ENCODE data around the gene COL4A2. TPM values are rescaled to one million over a fixed set of nuclear protein-coding genes. Genes with fewer than 3 reads are reported as not detected.

The COL4A2 gene
- polyA plus RNA-seq, 1 donor (not counting 4 experiments of a cell fraction or from before 2014, with no cell fraction given), result 30.7 TPM

GRCh38 chr13:110557610-110558305, 250.7 kb downstream of the COL4A2 start:
- Histone ChIP-seq H3K4me1 (ENCODE audit: control insufficient read depth, extremely low read depth, insufficient read depth, low read length) (peaks cover 23% of the 10 kb centered on the region), H3K36me3 (ENCODE audit: control insufficient read depth in 2 of 2, extremely low read depth in 1 of 2, insufficient read depth in 2 of 2, low read length in 2 of 2) (no peaks in the 10 kb centered on the region), H3K4me3 (ENCODE audit: control insufficient read depth in 2 of 3, extremely low read depth in 1 of 3, insufficient read depth in 2 of 3, low read depth in 1 of 3, low read length in 3 of 3) (no peak overlapping the region), H4K20me1 (ENCODE audit: control insufficient read depth, extremely low read depth, insufficient read depth, low read length) (no peaks in the 10 kb centered on the region), H3K9me3 (ENCODE audit: control insufficient read depth, low read depth, low read length) (no peaks in the 10 kb centered on the region), H3K9me1 (ENCODE audit: control insufficient read depth, extremely low read depth, insufficient read depth, low read length) (no peaks in the 10 kb centered on the region), H3K27me3 (ENCODE audit: control insufficient read depth, extremely low read depth, insufficient read depth, low read length) (no peaks in the 10 kb centered on the region), H3K9ac (ENCODE audit: control insufficient read depth, extremely low read depth, insufficient read depth, low read length) (no peak overlapping the region), H2AFZ (ENCODE audit: control insufficient read depth, low read length) (no peak overlapping the region), H3K4me2 (ENCODE audit: control insufficient read depth, extremely low read depth, insufficient read depth, low read depth, low read length) (no peak overlapping the region), H3K79me2 (ENCODE audit: control insufficient read depth, insufficient read depth, low read length) (no peaks in the 10 kb centered on the region), H3K27ac (ENCODE audit: control insufficient read depth, insufficient read depth, low read length) (no peak overlapping the region)
- dilution Hi-C loops (cut with MboI; ENCODE audit: extremely low pct_ligation_motif_present, low sequenced_read_pairs), result no loop called here
- DNase-seq (ENCODE audit: low read depth, low spot score) (no peak), FAIRE-seq (no peak)
- TF ChIP-seq EZH2 (IDR thresholded peaks at IDR 0.05; ENCODE audit: low read length) (no peak), CTCF (optimal IDR thresholded peaks at IDR 0.05 in 1 of 3, IDR thresholded peaks at IDR 0.05 in 1 of 3, conservative IDR thresholded peaks at IDR 0.05 in 1 of 3; ENCODE audit: extremely low read depth in 1 of 3, insufficient read depth in 2 of 3, low read length in 3 of 3) (no peak)

GRCh38 chr13:110559429-110559943, 252.4 kb downstream of the COL4A2 start:
- FAIRE-seq, result no peak
- Histone ChIP-seq H3K4me3 (ENCODE audit: control insufficient read depth in 2 of 3, extremely low read depth in 1 of 3, insufficient read depth in 2 of 3, low read depth in 1 of 3, low read length in 3 of 3) (no peak overlapping the region), H3K4me2 (ENCODE audit: control insufficient read depth, extremely low read depth, insufficient read depth, low read depth, low read length) (peak overlapping the region; percentile 96), H2AFZ (ENCODE audit: control insufficient read depth, low read length) (no peak overlapping the region), H3K27me3 (ENCODE audit: control insufficient read depth, extremely low read depth, insufficient read depth, low read length) (no peaks in the 10 kb centered on the region), H3K27ac (ENCODE audit: control insufficient read depth, insufficient read depth, low read length) (no peak overlapping the region), H3K36me3 (ENCODE audit: control insufficient read depth in 2 of 2, extremely low read depth in 1 of 2, insufficient read depth in 2 of 2, low read length in 2 of 2) (no peaks in the 10 kb centered on the region), H3K9me1 (ENCODE audit: control insufficient read depth, extremely low read depth, insufficient read depth, low read length) (no peaks in the 10 kb centered on the region), H3K79me2 (ENCODE audit: control insufficient read depth, insufficient read depth, low read length) (no peaks in the 10 kb centered on the region), H3K9me3 (ENCODE audit: control insufficient read depth, low read depth, low read length) (no peaks in the 10 kb centered on the region), H3K9ac (ENCODE audit: control insufficient read depth, extremely low read depth, insufficient read depth, low read length) (no peak overlapping the region), H4K20me1 (ENCODE audit: control insufficient read depth, extremely low read depth, insufficient read depth, low read length) (no peaks in the 10 kb centered on the region), H3K4me1 (ENCODE audit: control insufficient read depth, extremely low read depth, insufficient read depth, low read length) (peaks cover 24% of the 10 kb centered on the region)
- no peak for TF ChIP-seq EZH2 (IDR thresholded peaks at IDR 0.05; ENCODE audit: low read length)
- no peak for TF ChIP-seq CTCF (optimal IDR thresholded peaks at IDR 0.05 in 1 of 3, IDR thresholded peaks at IDR 0.05 in 1 of 3, conservative IDR thresholded peaks at IDR 0.05 in 1 of 3; ENCODE audit: extremely low read depth in 1 of 3, insufficient read depth in 2 of 3, low read length in 3 of 3)
- dilution Hi-C loops (cut with MboI; ENCODE audit: extremely low pct_ligation_motif_present, low sequenced_read_pairs), result no loop called here
- DNase-seq (ENCODE audit: low read depth, low spot score), result no peak

All from keratinocyte (primary cell).